Spleen (tissue), 7 donors: Measurements from ENCODE around the gene TYK2.

Source experiments
- CTCF ChIP-seq, 11 experiments: fragments of 200-600 bp in 7 of 11; fragments of 450-650 bp in 4 of 11; sonication (generic) in 4 of 11; IDR thresholded peaks in 8 of 11; conservative IDR thresholded peaks in 3 of 11; 1 replicate in 7 of 11; 2 replicates in 4 of 11; pipeline versions ENCODE4 v1.4.0 to v1.8.0; 2016 to 2021; ENCODE audit warnings: antibody characterized with exemption in 11 of 11, inconsistent platforms in 4 of 11, mild to moderate bottlenecking in 1 of 11
- POLR2A ChIP-seq, 3 donors: fragments of 450-650 bp; IDR thresholded peaks; one replicate each; pipeline ENCODE4 v1.5.1; 2017; ENCODE audit warnings: antibody characterized with exemption in 3 of 3, mild to moderate bottlenecking in 1 of 3
- donor health status: DM: no; HTN: no; CAD: no; lungs with moderate emphysema.
- donor health status: DM: no; HTN: no; CAD: no.
- donor health status: DM: no; HTN: no; CAD: no.

- no peak for TF ChIP-seq POLR2A (IDR thresholded peaks at IDR 0.05)
- TF ChIP-seq CTCF (IDR thresholded peaks at IDR 0.05 in 8 of 11, conservative IDR thresholded peaks at IDR 0.05 in 3 of 11): no peak
These were observed 14.9 kb downstream of the TYK2 start for GRCh38 chr19:10365518-10365917.
